OCI-LY3 (cell line): ENCODE data around the gene KCNH2.
"Not testable (repeated sequence)": the region's sequence is repeated elsewhere in the genome, so short reads cannot be mapped to it uniquely, and the experiment has no call there.

Experiments
- EZH2phosphoT487 ChIP-seq: fragments of 200-600 bp; shearing (Covaris generic); IDR thresholded peaks from 2 replicates; pipeline ENCODE4 v1.6.1; 2018; ENCODE audit warnings: antibody characterized with exemption, mixed run types, low read depth
- TF ChIP-seq, protein P1 (sequence below): fragments of 200-600, 300-600 bp; sonication (generic); IDR thresholded peaks from 2 replicates; pipeline ENCODE4 v1.5.1; 2014; ENCODE audit warnings: antibody characterized with exemption, low read length, low read depth

DNA sequence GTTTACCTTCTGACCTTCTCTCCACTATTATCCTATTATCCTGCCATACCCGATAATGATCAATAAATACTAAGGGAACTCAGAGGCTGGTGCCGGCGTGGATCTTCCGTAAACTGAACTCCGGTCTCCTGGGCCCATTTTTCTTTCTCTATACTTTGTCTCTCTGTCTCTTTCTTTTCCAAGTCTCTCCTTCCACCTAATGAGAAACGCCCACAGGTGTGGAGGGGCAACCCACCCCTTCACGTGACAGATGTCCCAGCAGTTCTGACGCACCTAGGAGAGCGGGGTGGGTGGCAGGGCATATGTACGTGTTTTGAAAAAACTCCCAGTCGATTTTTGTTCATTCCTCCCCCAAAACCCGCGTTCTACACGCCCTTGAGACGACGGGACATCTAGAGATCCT, 49.6 kb upstream of the KCNH2 start:
- TF ChIP-seq, protein P1, sequence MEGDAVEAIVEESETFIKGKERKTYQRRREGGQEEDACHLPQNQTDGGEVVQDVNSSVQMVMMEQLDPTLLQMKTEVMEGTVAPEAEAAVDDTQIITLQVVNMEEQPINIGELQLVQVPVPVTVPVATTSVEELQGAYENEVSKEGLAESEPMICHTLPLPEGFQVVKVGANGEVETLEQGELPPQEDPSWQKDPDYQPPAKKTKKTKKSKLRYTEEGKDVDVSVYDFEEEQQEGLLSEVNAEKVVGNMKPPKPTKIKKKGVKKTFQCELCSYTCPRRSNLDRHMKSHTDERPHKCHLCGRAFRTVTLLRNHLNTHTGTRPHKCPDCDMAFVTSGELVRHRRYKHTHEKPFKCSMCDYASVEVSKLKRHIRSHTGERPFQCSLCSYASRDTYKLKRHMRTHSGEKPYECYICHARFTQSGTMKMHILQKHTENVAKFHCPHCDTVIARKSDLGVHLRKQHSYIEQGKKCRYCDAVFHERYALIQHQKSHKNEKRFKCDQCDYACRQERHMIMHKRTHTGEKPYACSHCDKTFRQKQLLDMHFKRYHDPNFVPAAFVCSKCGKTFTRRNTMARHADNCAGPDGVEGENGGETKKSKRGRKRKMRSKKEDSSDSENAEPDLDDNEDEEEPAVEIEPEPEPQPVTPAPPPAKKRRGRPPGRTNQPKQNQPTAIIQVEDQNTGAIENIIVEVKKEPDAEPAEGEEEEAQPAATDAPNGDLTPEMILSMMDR = not testable (repeated sequence)
- not testable (repeated sequence) for TF ChIP-seq EZH2phosphoT487
